NCI-H460 (cell line): ENCODE measurements around the gene PLXNA3. TPM values are rescaled to one million over a fixed set of nuclear protein-coding genes. Genes with fewer than 3 reads are reported as not detected.

Experiments used
- DNase-seq: peaks from one replicate; pipeline ENCODE4 v3.0.0-alpha.2; 2016; ENCODE audit warnings: low read depth; ENCODE audit errors: extremely low read depth
- total RNA-seq: library from RNA; depleted of rRNA; stranded (reverse); fragments of >200 nt; shearing (Covaris generic); gene quantifications from 2 replicates; pipeline ENCODE4 v1.2.3, GENCODE V29; 2014

PLXNA3 gene
- total RNA-seq, 1 experiment from 2014 or later: 6.5 TPM

- peak; percentile 25 for DNase-seq
Measured at GRCh38 chrX:154457491-154458115, 478 bp upstream of the PLXNA3 start.

GRCh38 chrX:154458954-154459778 is 1.1 kb downstream of the PLXNA3 start:
- no peak for DNase-seq

- no peak for DNase-seq
Measured at GRCh38 chrX:154459832-154460231, 1.8 kb downstream of the PLXNA3 start.

GRCh38 chrX:154460326-154460725 is 2.2 kb downstream of the PLXNA3 start:
- DNase-seq: no peak

- DNase-seq: no peak
Measured at GRCh38 chrX:154462396-154462795, 4.3 kb downstream of the PLXNA3 start.

GRCh38 chrX:154463611-154464220 is 5.6 kb downstream of the PLXNA3 start:
- no peak for DNase-seq

GRCh38 chrX:154464806-154465365 is 6.8 kb downstream of the PLXNA3 start:
- no peak for DNase-seq

- DNase-seq: no peak
Measured at GRCh38 chrX:154465601-154466000, 7.5 kb downstream of the PLXNA3 start.

- DNase-seq: no peak
Measured at GRCh38 chrX:154466036-154466435, 8.0 kb downstream of the PLXNA3 start.

- no peak for DNase-seq
Measured at GRCh38 chrX:154466907-154467306, 8.8 kb downstream of the PLXNA3 start.

GRCh38 chrX:154467556-154467955 is 9.5 kb downstream of the PLXNA3 start:
- DNase-seq: no peak

GRCh38 chrX:154468217-154468616 is 10.1 kb downstream of the PLXNA3 start:
- DNase-seq: no peak

GRCh38 chrX:154469114-154469513 is 11.0 kb downstream of the PLXNA3 start:
- no peak for DNase-seq

- DNase-seq: no peak
Measured at GRCh38 chrX:154469880-154470279, 11.8 kb downstream of the PLXNA3 start.

GRCh38 chrX:154470434-154470833 is 12.4 kb downstream of the PLXNA3 start:
- no peak for DNase-seq

GRCh38 chrX:154470914-154471568 is 13.0 kb downstream of the PLXNA3 start:
- no peak for DNase-seq

GRCh38 chrX:154471839-154472684 is 14.0 kb downstream of the PLXNA3 start:
- no peak for DNase-seq

GRCh38 chrX:154472685-154473632 is 14.9 kb downstream of the PLXNA3 start:
- DNase-seq: no peak

- no peak for DNase-seq
Measured at GRCh38 chrX:154473683-154474082, 15.6 kb downstream of the PLXNA3 start.
